AG04450 (cell line): ENCODE data around the gene RPS6KA5. TPM values are rescaled to one million over a fixed set of nuclear protein-coding genes. Genes with fewer than 3 reads are reported as not detected.
"Not testable (repeated sequence)": the region's sequence is repeated elsewhere in the genome, so short reads cannot be mapped to it uniquely, and the experiment has no call there.

Experiments
- CTCF ChIA-PET: fragments of 300-600, 350-600 bp; formaldehyde crosslinking; extraction: SDS; loops from one replicate; lab custom pipeline; 2022; ENCODE audit warnings: antibody characterized with exemption, inconsistent platforms; lab: Charles Lee
- POLR2A ChIA-PET: fragments of 350-600 bp; formaldehyde crosslinking; extraction: SDS; loops from one replicate; lab custom pipeline; 2021; ENCODE audit warnings: antibody characterized with exemption, inconsistent platforms; lab: Yijun Ruan, JAX
- DNase-seq: peaks from one replicate; pipeline ENCODE4 v3.0.0-alpha.2; 2011; ENCODE audit warnings: low read depth, low spot score
- H3K27ac ChIP-seq: one replicate; pipeline ENCODE4 v1.5.1; 2012; ENCODE audit warnings: low read depth, low read length, control low read depth
- H3K27me3 ChIP-seq: one replicate; pipeline ENCODE4 v1.6.0; 2012; ENCODE audit warnings: low read length; ENCODE audit not compliant: control insufficient read depth, insufficient read depth
- H3K4me3 ChIP-seq: 2 replicates; pipeline ENCODE4 v1.5.1; 2011; ENCODE audit warnings: mild to moderate bottlenecking, low read depth, low read length, control low read depth
- H3K9me3 ChIP-seq: 2 replicates; pipeline ENCODE4 v1.5.1; 2012; ENCODE audit warnings: low read length; ENCODE audit not compliant: control insufficient read depth, insufficient read depth
- polyA plus RNA-seq: library from polyadenylated mRNA; depleted of rRNA; stranded (reverse); fragments of >200 nt; gene quantifications from 2 replicates; pipeline ENCODE4 v1.2.3, GENCODE V29; 2011
- TF ChIP-seq, protein P1 (sequence below): IDR thresholded peaks from 2 replicates; pipeline ENCODE4 v1.5.1; 2011; ENCODE audit warnings: low read depth, low read length, control low read depth, inconsistent platforms

The RPS6KA5 gene
- polyA plus RNA-seq, 1 experiment: 1.5 TPM

DNA sequence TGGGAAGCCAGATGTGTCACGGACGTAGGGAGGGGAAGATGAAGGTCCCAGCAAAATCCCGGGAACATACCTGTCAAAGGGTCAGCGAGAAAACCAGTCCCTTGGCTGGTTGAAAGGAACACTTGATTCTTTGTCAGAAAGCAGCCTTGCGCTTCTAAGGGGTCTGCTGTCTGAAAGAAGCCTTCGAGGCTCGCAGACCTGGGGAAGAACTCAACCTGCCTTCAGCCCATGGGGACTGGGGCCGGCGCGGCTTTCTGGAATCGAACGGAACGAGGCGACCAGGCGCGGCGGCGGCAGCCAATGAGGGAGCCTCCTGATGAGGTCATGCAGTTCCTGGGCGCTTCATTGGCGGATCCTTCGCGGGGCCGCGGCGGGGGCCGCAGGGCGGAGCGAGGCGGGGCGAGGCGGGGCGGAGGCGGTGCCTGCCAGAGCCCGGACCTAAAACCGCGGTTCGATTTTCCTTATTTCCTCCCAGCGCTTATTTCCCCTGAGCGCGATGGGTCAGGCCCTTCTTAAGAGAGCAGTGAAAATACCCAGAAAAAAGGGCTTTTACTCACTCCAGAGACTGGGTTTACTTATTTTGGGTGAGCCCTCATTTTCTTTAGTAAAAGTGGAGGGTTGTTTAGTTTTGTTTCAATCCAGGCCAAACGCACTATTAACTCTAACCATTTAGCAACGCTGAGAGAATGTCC lies 232.4 kb downstream of the RPS6KA5 start:
- Histone ChIP-seq H3K27ac (no peak overlapping the region), H3K27me3 (peaks cover 11% of the 10 kb centered on the region), H3K9me3 (peaks cover 11% of the 10 kb centered on the region), H3K4me3 (peak overlapping the region; percentile 55)
- peak; percentile 26 for DNase-seq
- TF ChIP-seq, protein P1, sequence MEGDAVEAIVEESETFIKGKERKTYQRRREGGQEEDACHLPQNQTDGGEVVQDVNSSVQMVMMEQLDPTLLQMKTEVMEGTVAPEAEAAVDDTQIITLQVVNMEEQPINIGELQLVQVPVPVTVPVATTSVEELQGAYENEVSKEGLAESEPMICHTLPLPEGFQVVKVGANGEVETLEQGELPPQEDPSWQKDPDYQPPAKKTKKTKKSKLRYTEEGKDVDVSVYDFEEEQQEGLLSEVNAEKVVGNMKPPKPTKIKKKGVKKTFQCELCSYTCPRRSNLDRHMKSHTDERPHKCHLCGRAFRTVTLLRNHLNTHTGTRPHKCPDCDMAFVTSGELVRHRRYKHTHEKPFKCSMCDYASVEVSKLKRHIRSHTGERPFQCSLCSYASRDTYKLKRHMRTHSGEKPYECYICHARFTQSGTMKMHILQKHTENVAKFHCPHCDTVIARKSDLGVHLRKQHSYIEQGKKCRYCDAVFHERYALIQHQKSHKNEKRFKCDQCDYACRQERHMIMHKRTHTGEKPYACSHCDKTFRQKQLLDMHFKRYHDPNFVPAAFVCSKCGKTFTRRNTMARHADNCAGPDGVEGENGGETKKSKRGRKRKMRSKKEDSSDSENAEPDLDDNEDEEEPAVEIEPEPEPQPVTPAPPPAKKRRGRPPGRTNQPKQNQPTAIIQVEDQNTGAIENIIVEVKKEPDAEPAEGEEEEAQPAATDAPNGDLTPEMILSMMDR: no peak
- ChIA-PET POLR2A (no interaction called here), CTCF (interaction anchor here (0.8 to 1.1 kb wide), 2 partner anchors 11 to 12 kb away, joined by 4 read pairs; no protein-coding TSS in a partner anchor)

DNA sequence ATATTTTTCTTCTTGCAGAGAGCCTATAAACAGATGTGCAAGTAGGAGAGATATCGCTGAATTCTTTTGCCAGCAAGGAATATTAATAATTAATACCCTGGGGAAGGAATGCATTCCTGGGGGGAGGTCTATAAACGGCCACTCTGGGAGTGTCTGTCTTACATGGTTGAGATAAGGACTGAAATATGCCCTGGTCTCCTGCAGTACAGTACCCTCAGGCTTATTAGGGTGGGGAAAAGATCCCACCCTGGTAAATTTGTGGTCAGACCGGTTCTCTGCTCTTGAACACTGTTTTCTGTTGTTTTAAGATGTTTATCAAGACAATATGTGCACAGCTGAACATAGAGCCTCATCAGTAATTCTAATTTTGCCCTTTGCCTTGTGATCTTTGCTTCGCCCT lies 236.9 kb downstream of the RPS6KA5 start:
- CTCF ChIA-PET, H3K27ac ChIP-seq, H3K4me3 ChIP-seq, POLR2A ChIA-PET, H3K27me3 ChIP-seq, DNase-seq: not testable (repeated sequence)
- peaks cover 11% of the 10 kb centered on the region for H3K9me3 ChIP-seq

DNA sequence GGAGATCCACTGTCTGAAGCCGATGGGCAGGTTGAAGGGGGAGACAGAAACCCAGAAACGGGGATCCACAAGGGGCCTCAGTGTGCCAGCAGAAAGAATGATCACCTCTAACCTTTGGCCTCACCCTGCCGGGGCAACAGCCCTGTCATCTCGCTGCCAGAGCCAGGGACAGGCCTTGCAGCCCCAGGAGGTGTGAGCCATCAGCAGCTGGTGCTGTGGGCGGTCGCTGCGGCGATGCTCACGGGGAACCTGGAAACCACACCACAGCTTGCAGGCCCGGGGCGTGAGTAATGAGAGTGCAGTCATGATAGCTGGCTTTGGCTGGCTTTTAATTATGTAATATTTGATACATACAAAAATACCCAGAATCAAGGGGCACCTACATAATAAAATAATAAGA lies 239.5 kb downstream of the RPS6KA5 start:
- peaks cover 11% of the 10 kb centered on the region for H3K9me3 ChIP-seq
- no peak overlapping the region for H3K4me3 ChIP-seq
- no peak overlapping the region for H3K27ac ChIP-seq
- CTCF ChIA-PET: interaction anchor here (0.8 to 1.5 kb wide), 4 partner anchors 61 to 520 kb away, joined by 3 to 6 read pairs (median 4); no protein-coding TSS in a partner anchor
- no peak for DNase-seq
- TF ChIP-seq, protein P1: no peak
- POLR2A ChIA-PET: no interaction called here
- peaks cover 5% of the 10 kb centered on the region for H3K27me3 ChIP-seq

DNA sequence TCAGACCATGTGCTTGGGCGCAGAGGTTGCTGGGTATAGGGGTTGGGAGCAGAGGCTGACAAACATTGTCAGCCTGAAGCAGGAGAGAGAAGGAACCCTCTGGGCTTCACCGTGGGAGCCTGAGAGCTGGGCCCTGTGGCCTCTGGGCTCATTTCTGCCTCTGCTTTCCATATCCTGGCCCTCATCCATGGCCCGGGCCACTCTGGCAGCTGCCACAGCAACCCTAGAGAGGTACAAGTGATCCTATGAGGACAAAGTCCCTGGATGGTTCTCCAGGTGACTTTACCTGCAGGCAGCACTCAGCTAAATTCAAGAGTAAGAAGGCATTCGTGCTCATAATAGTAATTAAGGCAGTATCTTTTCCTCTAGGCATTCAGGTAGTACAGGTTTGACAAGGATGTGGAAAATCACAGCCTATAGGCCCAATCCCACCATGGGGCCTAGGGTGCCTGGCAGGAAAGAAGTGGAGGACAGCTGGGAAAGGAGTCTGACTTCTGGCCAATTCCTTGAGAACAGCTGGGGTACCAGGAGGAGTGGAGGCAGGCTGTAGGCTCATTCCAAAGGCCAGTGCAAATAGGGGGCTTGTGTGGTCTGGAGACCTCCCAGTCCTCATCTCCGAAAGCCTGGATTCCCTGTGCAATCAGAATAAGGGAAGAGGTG lies 240.6 kb downstream of the RPS6KA5 start:
- H3K4me3 ChIP-seq: no peak overlapping the region
- ChIA-PET CTCF (no interaction called here), POLR2A (no interaction called here)
- H3K9me3 ChIP-seq: peaks cover 11% of the 10 kb centered on the region
- peaks cover 3% of the 10 kb centered on the region for H3K27me3 ChIP-seq
- no peak overlapping the region for H3K27ac ChIP-seq
- DNase-seq: no peak
- TF ChIP-seq, protein P1: no peak

DNA sequence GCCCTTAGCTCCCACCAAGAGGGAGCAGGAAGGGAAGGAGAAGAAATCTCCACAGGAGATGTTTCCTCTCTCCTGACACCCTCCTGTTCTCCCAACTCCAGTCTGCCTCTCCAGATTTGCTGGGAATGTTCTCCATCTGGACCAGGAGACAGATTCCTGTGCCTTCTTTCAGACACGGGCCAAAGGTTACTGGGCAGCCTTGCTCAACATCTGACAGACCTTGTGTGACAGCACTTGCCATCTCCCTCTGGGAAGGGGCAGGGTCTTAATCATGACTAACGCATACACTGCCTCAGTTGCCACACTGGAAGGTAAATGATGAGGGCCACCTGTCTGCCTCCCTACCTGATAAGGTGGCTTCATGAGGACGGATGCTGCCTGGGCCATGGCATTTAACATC lies 241.7 kb downstream of the RPS6KA5 start:
- POLR2A ChIA-PET: no interaction called here
- CTCF ChIA-PET: interaction anchor here (0.7 kb wide), 1 partner anchor 398 kb away, joined by 3 read pairs; no protein-coding TSS in a partner anchor

More for the DNA sequence above, 241.7 kb downstream of the RPS6KA5 start:
- DNase-seq: no peak
- H3K27me3 ChIP-seq: peaks cover 3% of the 10 kb centered on the region
- peaks cover 3% of the 10 kb centered on the region for H3K9me3 ChIP-seq
- TF ChIP-seq, protein P1: no peak
- H3K27ac ChIP-seq: no peak overlapping the region
- no peak overlapping the region for H3K4me3 ChIP-seq
